ENCODE measurements around the gene SMC2.
A peak's percentile ranks its signal among the peaks of the same experiment; 100 is the strongest.

GRCh38 chr9:104075801-104076753, 18.0 kb upstream of the SMC2 start:
- TF ChIP-seq EZH2 (IDR thresholded peaks at IDR 0.05; ENCODE audit: borderline replicate concordance, low read length), result no peak
- TF ChIP-seq CTCF (conservative IDR thresholded peaks at IDR 0.05 in 1 of 2, IDR thresholded peaks at IDR 0.05 in 1 of 2; ENCODE audit: extremely low read depth in 1 of 2, insufficient read depth in 1 of 2, low read depth in 1 of 2, low read length in 2 of 2), result peak in 1 of 2 donors; percentile 22
